Measurements from ENCODE around the gene RGS13. TPM values are rescaled to one million over a fixed set of nuclear protein-coding genes. Genes with fewer than 3 reads are reported as not detected.

The RGS13 gene
- total RNA-seq, 2 experiments from 2014 or later = 0.17 to 0.30 TPM

- ChIA-PET CTCF (no interaction called here), POLR2A (no interaction called here)
- DNase-seq (no peak), ATAC-seq (ENCODE audit: poor library complexity) (no peak)
- no peaks in the 10 kb centered on the region for H3K9me3 ChIP-seq (ENCODE audit: control insufficient read depth in 1 of 2, insufficient read depth in 1 of 2, low read length in 2 of 2)
- H3K4me3 ChIP-seq (ENCODE audit: low read length) = no peak overlapping the region
- no peaks in the 10 kb centered on the region for H3K9me3 Mint-ChIP-seq
- no peaks in the 10 kb centered on the region for H3K36me3 ChIP-seq (ENCODE audit: insufficient read depth, low read length)
- no peaks in the 10 kb centered on the region for H3K27me3 ChIP-seq (ENCODE audit: control insufficient read depth in 1 of 2, insufficient read depth in 2 of 2, low read length in 2 of 2)
- intact Hi-C loops (cut with DNase I, micrococcal nuclease) = no loop called here
- TF ChIP-seq CTCF (IDR thresholded peaks at IDR 0.05) = no peak
- H3K4me3 Mint-ChIP-seq = no peak overlapping the region
- H3K4me1 ChIP-seq (ENCODE audit: insufficient read depth, low read length) = no peaks in the 10 kb centered on the region
- no peak overlapping the region for H3K27ac Mint-ChIP-seq
- H3K27ac ChIP-seq (ENCODE audit: low read depth in 1 of 2, low read length in 2 of 2) = no peak overlapping the region
- H3K4me1 Mint-ChIP-seq (ENCODE audit: low read depth) = no peaks in the 10 kb centered on the region
- no peaks in the 10 kb centered on the region for H3K36me3 Mint-ChIP-seq (ENCODE audit: low read depth)
- H3K27me3 Mint-ChIP-seq = no peaks in the 10 kb centered on the region
Observed at GRCh38 chr1:192620071-192620635, 15.8 kb upstream of the RGS13 start.

- H3K27ac Mint-ChIP-seq = no peak overlapping the region
- no peaks in the 10 kb centered on the region for H3K36me3 Mint-ChIP-seq (ENCODE audit: low read depth)
- no peaks in the 10 kb centered on the region for H3K9me3 ChIP-seq (ENCODE audit: control insufficient read depth in 1 of 2, insufficient read depth in 1 of 2, low read length in 2 of 2)
- no peaks in the 10 kb centered on the region for H3K27me3 ChIP-seq (ENCODE audit: control insufficient read depth in 1 of 2, insufficient read depth in 2 of 2, low read length in 2 of 2)
- H3K4me1 Mint-ChIP-seq (ENCODE audit: low read depth) = no peaks in the 10 kb centered on the region
- no peak overlapping the region for H3K4me3 Mint-ChIP-seq
- H3K36me3 ChIP-seq (ENCODE audit: insufficient read depth, low read length) = no peaks in the 10 kb centered on the region
- no peak for TF ChIP-seq CTCF (IDR thresholded peaks at IDR 0.05)
- DNase-seq (no peak), ATAC-seq (ENCODE audit: poor library complexity) (no peak)
- intact Hi-C loops (cut with DNase I, micrococcal nuclease) = no loop called here
- ChIA-PET POLR2A (no interaction called here), CTCF (interaction anchor here (1.5 kb wide), 1 partner anchor 11 kb away, joined by 4 read pairs; no protein-coding TSS in a partner anchor)
- H3K4me3 ChIP-seq (ENCODE audit: low read length) = no peak overlapping the region
- no peaks in the 10 kb centered on the region for H3K27me3 Mint-ChIP-seq
- H3K9me3 Mint-ChIP-seq = no peaks in the 10 kb centered on the region
- no peak overlapping the region for H3K27ac ChIP-seq (ENCODE audit: low read depth in 1 of 2, low read length in 2 of 2)
- no peaks in the 10 kb centered on the region for H3K4me1 ChIP-seq (ENCODE audit: insufficient read depth, low read length)
Observed at GRCh38 chr1:192626366-192627179, 9.4 kb upstream of the RGS13 start.

- no peak overlapping the region for H3K27ac ChIP-seq (ENCODE audit: low read depth in 1 of 2, low read length in 2 of 2)
- H3K4me3 ChIP-seq (ENCODE audit: low read length) = no peak overlapping the region
- H3K27me3 ChIP-seq (ENCODE audit: control insufficient read depth in 1 of 2, insufficient read depth in 2 of 2, low read length in 2 of 2) = no peaks in the 10 kb centered on the region
- no peaks in the 10 kb centered on the region for H3K4me1 ChIP-seq (ENCODE audit: insufficient read depth, low read length)
- intact Hi-C loops (cut with DNase I, micrococcal nuclease) = no loop called here
- no peaks in the 10 kb centered on the region for H3K27me3 Mint-ChIP-seq
- H3K27ac Mint-ChIP-seq = no peak overlapping the region
- H3K9me3 ChIP-seq (ENCODE audit: control insufficient read depth in 1 of 2, insufficient read depth in 1 of 2, low read length in 2 of 2) = no peaks in the 10 kb centered on the region
- POLR2A ChIA-PET = no interaction called here
- no peaks in the 10 kb centered on the region for H3K9me3 Mint-ChIP-seq
- no peak for TF ChIP-seq CTCF (IDR thresholded peaks at IDR 0.05)
- DNase-seq (no peak), ATAC-seq (ENCODE audit: poor library complexity) (no peak)
- no peaks in the 10 kb centered on the region for H3K36me3 Mint-ChIP-seq (ENCODE audit: low read depth)
- CTCF ChIA-PET = interaction anchor here (1.5 kb wide), 1 partner anchor 12 kb away, joined by 4 read pairs; no protein-coding TSS in a partner anchor
- no peak overlapping the region for H3K4me3 Mint-ChIP-seq
- H3K36me3 ChIP-seq (ENCODE audit: insufficient read depth, low read length) = no peaks in the 10 kb centered on the region
- H3K4me1 Mint-ChIP-seq (ENCODE audit: low read depth) = no peaks in the 10 kb centered on the region
Observed at GRCh38 chr1:192627901-192628300, 8.0 kb upstream of the RGS13 start.

All from CD4-positive, alpha-beta T cell (primary cell).